ENCODE measurements around the gene KCNJ5. TPM values are rescaled to one million over a fixed set of nuclear protein-coding genes. Genes with fewer than 3 reads are reported as not detected.

The KCNJ5 gene
- total RNA-seq, 1 donor = 0.36 TPM

- no peaks in the 10 kb centered on the region for H3K79me2 ChIP-seq (ENCODE audit: insufficient read depth, low read length)
- no peaks in the 10 kb centered on the region for H3K4me1 ChIP-seq (ENCODE audit: insufficient read depth, low read length)
- H3K4me3 ChIP-seq (ENCODE audit: insufficient read depth, low read length) = no peak overlapping the region
- H2AFZ ChIP-seq (ENCODE audit: low read length) = no peak overlapping the region
- no peak for TF ChIP-seq CTCF (IDR thresholded peaks at IDR 0.05; ENCODE audit: extremely low read depth, low read depth, low read length)
- H3K27ac ChIP-seq (ENCODE audit: low read depth, low read length) = no peak overlapping the region
- H3K36me3 ChIP-seq (ENCODE audit: insufficient read depth, low read length) = no peaks in the 10 kb centered on the region
- no peaks in the 10 kb centered on the region for H3K9me3 ChIP-seq (ENCODE audit: low read depth, low read length)
- DNase-seq (ENCODE audit: insufficient read length, low spot score, missing footprints) = peak; percentile 69
- no peaks in the 10 kb centered on the region for H4K20me1 ChIP-seq (ENCODE audit: insufficient read depth, low read length)
- peaks cover 20% of the 10 kb centered on the region for H3K27me3 ChIP-seq (ENCODE audit: insufficient read depth, low read length)
- no peak overlapping the region for H3K4me2 ChIP-seq (ENCODE audit: insufficient read depth, low read length)
These were observed 34.1 kb downstream of the KCNJ5 start for GRCh38 chr11:128925250-128925600.

GRCh38 chr11:128926000-128926399, 34.8 kb downstream of the KCNJ5 start:
- no peak overlapping the region for H3K27ac ChIP-seq (ENCODE audit: low read depth, low read length)

GRCh38 chr11:128926437-128927107, 35.4 kb downstream of the KCNJ5 start:
- H2AFZ ChIP-seq (ENCODE audit: low read length) = no peak overlapping the region
- H3K79me2 ChIP-seq (ENCODE audit: insufficient read depth, low read length) = no peaks in the 10 kb centered on the region
- no peaks in the 10 kb centered on the region for H3K9me3 ChIP-seq (ENCODE audit: low read depth, low read length)
- H3K4me2 ChIP-seq (ENCODE audit: insufficient read depth, low read length) = no peak overlapping the region
- DNase-seq (ENCODE audit: insufficient read length, low spot score, missing footprints) = peak; percentile 55
- peaks cover 9% of the 10 kb centered on the region for H3K27me3 ChIP-seq (ENCODE audit: insufficient read depth, low read length)
- no peak for TF ChIP-seq CTCF (IDR thresholded peaks at IDR 0.05; ENCODE audit: extremely low read depth, low read depth, low read length)
- no peaks in the 10 kb centered on the region for H3K4me1 ChIP-seq (ENCODE audit: insufficient read depth, low read length)
- no peak overlapping the region for H3K27ac ChIP-seq (ENCODE audit: low read depth, low read length)
- H4K20me1 ChIP-seq (ENCODE audit: insufficient read depth, low read length) = no peaks in the 10 kb centered on the region
- H3K36me3 ChIP-seq (ENCODE audit: insufficient read depth, low read length) = no peaks in the 10 kb centered on the region
- H3K4me3 ChIP-seq (ENCODE audit: insufficient read depth, low read length) = no peak overlapping the region

More at GRCh38 chr11:128926000-128926399, 34.8 kb downstream of the KCNJ5 start:
- Histone ChIP-seq H3K4me1 (ENCODE audit: insufficient read depth, low read length) (no peaks in the 10 kb centered on the region), H3K4me3 (ENCODE audit: insufficient read depth, low read length) (no peak overlapping the region), H3K36me3 (ENCODE audit: insufficient read depth, low read length) (no peaks in the 10 kb centered on the region), H2AFZ (ENCODE audit: low read length) (no peak overlapping the region), H3K9me3 (ENCODE audit: low read depth, low read length) (no peaks in the 10 kb centered on the region), H3K4me2 (ENCODE audit: insufficient read depth, low read length) (no peak overlapping the region), H3K27me3 (ENCODE audit: insufficient read depth, low read length) (peaks cover 14% of the 10 kb centered on the region), H4K20me1 (ENCODE audit: insufficient read depth, low read length) (no peaks in the 10 kb centered on the region), H3K79me2 (ENCODE audit: insufficient read depth, low read length) (no peaks in the 10 kb centered on the region)
- no peak for TF ChIP-seq CTCF (IDR thresholded peaks at IDR 0.05; ENCODE audit: extremely low read depth, low read depth, low read length)
- DNase-seq (ENCODE audit: insufficient read length, low spot score, missing footprints) = peak; percentile 84

- peak; percentile 81 for DNase-seq (ENCODE audit: insufficient read length, low spot score, missing footprints)
- no peak overlapping the region for H3K4me2 ChIP-seq (ENCODE audit: insufficient read depth, low read length)
These were observed 35.9 kb downstream of the KCNJ5 start for GRCh38 chr11:128927108-128927461.

More at GRCh38 chr11:128927108-128927461, 35.9 kb downstream of the KCNJ5 start:
- H3K36me3 ChIP-seq (ENCODE audit: insufficient read depth, low read length) = no peaks in the 10 kb centered on the region
- no peaks in the 10 kb centered on the region for H3K79me2 ChIP-seq (ENCODE audit: insufficient read depth, low read length)
- peaks cover 6% of the 10 kb centered on the region for H3K27me3 ChIP-seq (ENCODE audit: insufficient read depth, low read length)
- H3K4me3 ChIP-seq (ENCODE audit: insufficient read depth, low read length) = no peak overlapping the region
- no peak overlapping the region for H2AFZ ChIP-seq (ENCODE audit: low read length)
- no peaks in the 10 kb centered on the region for H3K4me1 ChIP-seq (ENCODE audit: insufficient read depth, low read length)
- H3K9me3 ChIP-seq (ENCODE audit: low read depth, low read length) = no peaks in the 10 kb centered on the region
- TF ChIP-seq CTCF (IDR thresholded peaks at IDR 0.05; ENCODE audit: extremely low read depth, low read depth, low read length) = no peak
- no peaks in the 10 kb centered on the region for H4K20me1 ChIP-seq (ENCODE audit: insufficient read depth, low read length)
- H3K27ac ChIP-seq (ENCODE audit: low read depth, low read length) = no peak overlapping the region
